ENCODE results near the gene RNF17. TPM values are rescaled to one million over a fixed set of nuclear protein-coding genes. Genes with fewer than 3 reads are reported as not detected.
"Not testable (repeated sequence)": the region's sequence is repeated elsewhere in the genome, so short reads cannot be mapped to it uniquely, and the experiment has no call there.

RNF17 gene
- total RNA-seq, 2 experiments from 2014 or later: not detected

- H3K4me1 Mint-ChIP-seq (ENCODE audit: low read depth); H3K4me3 Mint-ChIP-seq; H3K27ac Mint-ChIP-seq; H3K36me3 Mint-ChIP-seq (ENCODE audit: low read depth); CTCF ChIA-PET; H3K9me3 Mint-ChIP-seq; intact Hi-C loops (cut with micrococcal nuclease); DNase-seq: not testable (repeated sequence)
- peaks cover 23% of the 10 kb centered on the region for H3K27me3 Mint-ChIP-seq (ENCODE audit: low read depth)
These were observed 59.2 kb downstream of the RNF17 start for GRCh38 chr13:24823122-24823710.

- H3K27ac Mint-ChIP-seq: no peak overlapping the region
- H3K4me1 Mint-ChIP-seq (ENCODE audit: low read depth): no peaks in the 10 kb centered on the region
- no peak overlapping the region for H3K4me3 Mint-ChIP-seq
- H3K36me3 Mint-ChIP-seq (ENCODE audit: low read depth): no peaks in the 10 kb centered on the region
- DNase-seq: no peak
- peaks cover 9% of the 10 kb centered on the region for H3K27me3 Mint-ChIP-seq (ENCODE audit: low read depth)
- no peaks in the 10 kb centered on the region for H3K9me3 Mint-ChIP-seq
- intact Hi-C loops (cut with micrococcal nuclease): no loop called here
- CTCF ChIA-PET: no interaction called here
These were observed 63.8 kb downstream of the RNF17 start for GRCh38 chr13:24827799-24828198.

- DNase-seq: no peak
- CTCF ChIA-PET: no interaction called here
- intact Hi-C loops (cut with micrococcal nuclease): no loop called here
- Mint-ChIP-seq H3K4me1 (ENCODE audit: low read depth) (no peaks in the 10 kb centered on the region), H3K27ac (no peak overlapping the region), H3K36me3 (ENCODE audit: low read depth) (no peaks in the 10 kb centered on the region), H3K4me3 (no peak overlapping the region), H3K9me3 (no peaks in the 10 kb centered on the region), H3K27me3 (ENCODE audit: low read depth) (peaks cover 16% of the 10 kb centered on the region)
These were observed 71.0 kb downstream of the RNF17 start for GRCh38 chr13:24834902-24835510.

GRCh38 chr13:24837528-24837927, 73.6 kb downstream of the RNF17 start:
- H3K4me3 Mint-ChIP-seq; intact Hi-C loops (cut with micrococcal nuclease); H3K36me3 Mint-ChIP-seq (ENCODE audit: low read depth); DNase-seq; H3K27ac Mint-ChIP-seq; H3K9me3 Mint-ChIP-seq; H3K4me1 Mint-ChIP-seq (ENCODE audit: low read depth); CTCF ChIA-PET: not testable (repeated sequence)
- peaks cover 18% of the 10 kb centered on the region for H3K27me3 Mint-ChIP-seq (ENCODE audit: low read depth)

- intact Hi-C loops (cut with micrococcal nuclease): no loop called here
- DNase-seq: no peak
- peaks cover 5% of the 10 kb centered on the region for H3K27me3 Mint-ChIP-seq (ENCODE audit: low read depth)
- CTCF ChIA-PET: interaction anchor here (0.6 to 1.0 kb wide), 3 partner anchors 21 to 234 kb away, joined by 3 to 6 read pairs (median 5); no protein-coding TSS in a partner anchor
- H3K4me1 Mint-ChIP-seq (ENCODE audit: low read depth): no peaks in the 10 kb centered on the region
- H3K27ac Mint-ChIP-seq: no peak overlapping the region
- no peak overlapping the region for H3K4me3 Mint-ChIP-seq
- H3K9me3 Mint-ChIP-seq: no peaks in the 10 kb centered on the region
- no peaks in the 10 kb centered on the region for H3K36me3 Mint-ChIP-seq (ENCODE audit: low read depth)
These were observed 78.7 kb downstream of the RNF17 start for GRCh38 chr13:24842549-24843274.

- no peak for DNase-seq
- intact Hi-C loops (cut with micrococcal nuclease): no loop called here
- H3K27me3 Mint-ChIP-seq (ENCODE audit: low read depth): peaks cover 4% of the 10 kb centered on the region
- H3K9me3 Mint-ChIP-seq: no peaks in the 10 kb centered on the region
- no peaks in the 10 kb centered on the region for H3K36me3 Mint-ChIP-seq (ENCODE audit: low read depth)
- no peak overlapping the region for H3K4me3 Mint-ChIP-seq
- H3K27ac Mint-ChIP-seq: no peak overlapping the region
- CTCF ChIA-PET: no interaction called here
- H3K4me1 Mint-ChIP-seq (ENCODE audit: low read depth): no peaks in the 10 kb centered on the region
These were observed 87.6 kb downstream of the RNF17 start for GRCh38 chr13:24851546-24851945.

GRCh38 chr13:24854311-24854710, 90.3 kb downstream of the RNF17 start:
- H3K27ac Mint-ChIP-seq: no peak overlapping the region
- no peaks in the 10 kb centered on the region for H3K9me3 Mint-ChIP-seq
- no peaks in the 10 kb centered on the region for H3K36me3 Mint-ChIP-seq (ENCODE audit: low read depth)
- no peak overlapping the region for H3K4me3 Mint-ChIP-seq
- CTCF ChIA-PET: no interaction called here
- no peak for DNase-seq
- H3K27me3 Mint-ChIP-seq (ENCODE audit: low read depth): peaks cover 4% of the 10 kb centered on the region
- H3K4me1 Mint-ChIP-seq (ENCODE audit: low read depth): no peaks in the 10 kb centered on the region
- intact Hi-C loops (cut with micrococcal nuclease): no loop called here

- H3K36me3 Mint-ChIP-seq (ENCODE audit: low read depth): no peaks in the 10 kb centered on the region
- H3K27ac Mint-ChIP-seq: no peak overlapping the region
- DNase-seq: no peak
- no peaks in the 10 kb centered on the region for H3K9me3 Mint-ChIP-seq
- peaks cover under 1% of the 10 kb centered on the region for H3K27me3 Mint-ChIP-seq (ENCODE audit: low read depth)
- no peaks in the 10 kb centered on the region for H3K4me1 Mint-ChIP-seq (ENCODE audit: low read depth)
- H3K4me3 Mint-ChIP-seq: no peak overlapping the region
- intact Hi-C loops (cut with micrococcal nuclease): no loop called here
- CTCF ChIA-PET: no interaction called here
These were observed 95.0 kb downstream of the RNF17 start for GRCh38 chr13:24858953-24859352.

- DNase-seq: no peak
- intact Hi-C loops (cut with micrococcal nuclease): loop anchor here (10.0 kb wide), 1 partner anchor 104 kb away; no protein-coding TSS in a partner anchor
- Mint-ChIP-seq H3K36me3 (ENCODE audit: low read depth) (no peaks in the 10 kb centered on the region), H3K27me3 (ENCODE audit: low read depth) (no peaks in the 10 kb centered on the region), H3K27ac (no peak overlapping the region), H3K4me1 (ENCODE audit: low read depth) (peaks cover 3% of the 10 kb centered on the region), H3K4me3 (no peak overlapping the region), H3K9me3 (no peaks in the 10 kb centered on the region)
- CTCF ChIA-PET: interaction anchor here (0.6 to 0.7 kb wide), 2 partner anchors 14 to 235 kb away, joined by 3 to 4 read pairs; no protein-coding TSS in a partner anchor
These were observed 96.8 kb downstream of the RNF17 start for GRCh38 chr13:24860770-24861169.

GRCh38 chr13:24861617-24862362, 97.8 kb downstream of the RNF17 start:
- intact Hi-C loops (cut with micrococcal nuclease): loop anchor here (10.0 kb wide), 1 partner anchor 103 kb away; no protein-coding TSS in a partner anchor
- no peak for DNase-seq
- no peak overlapping the region for H3K4me3 Mint-ChIP-seq
- no peaks in the 10 kb centered on the region for H3K36me3 Mint-ChIP-seq (ENCODE audit: low read depth)
- no peaks in the 10 kb centered on the region for H3K9me3 Mint-ChIP-seq
- H3K4me1 Mint-ChIP-seq (ENCODE audit: low read depth): peaks cover 4% of the 10 kb centered on the region
- H3K27me3 Mint-ChIP-seq (ENCODE audit: low read depth): no peaks in the 10 kb centered on the region
- H3K27ac Mint-ChIP-seq: no peak overlapping the region
- CTCF ChIA-PET: interaction anchor here (0.5 to 0.7 kb wide), 2 partner anchors 15 to 50 kb away, joined by 3 to 4 read pairs; no protein-coding TSS in a partner anchor

GRCh38 chr13:24863748-24864540, 100.0 kb downstream of the RNF17 start:
- H3K27ac Mint-ChIP-seq: no peak overlapping the region
- H3K36me3 Mint-ChIP-seq (ENCODE audit: low read depth): no peaks in the 10 kb centered on the region
- peaks cover 5% of the 10 kb centered on the region for H3K27me3 Mint-ChIP-seq (ENCODE audit: low read depth)
- DNase-seq: no peak
- CTCF ChIA-PET: interaction anchor here (1.1 kb wide), 1 partner anchor 105 kb away, joined by 3 read pairs; no protein-coding TSS in a partner anchor
- intact Hi-C loops (cut with micrococcal nuclease): loop anchor here (10.0 kb wide), 1 partner anchor 101 kb away; no protein-coding TSS in a partner anchor
- peaks cover 4% of the 10 kb centered on the region for H3K4me1 Mint-ChIP-seq (ENCODE audit: low read depth)
- no peaks in the 10 kb centered on the region for H3K9me3 Mint-ChIP-seq
- no peak overlapping the region for H3K4me3 Mint-ChIP-seq
